Brain pericyte (primary cell): ENCODE results near the gene IQSEC1.

Experiments
- DNase-seq: peaks from one replicate; pipeline ENCODE4 v3.0.0-alpha.2; 2012; ENCODE audit warnings: low read depth, low spot score

IQSEC1 gene

GRCh38 chr3:12935861-12936830, 137.1 kb downstream of the IQSEC1 start:
- DNase-seq = no peak

- DNase-seq = no peak
These were observed 138.0 kb downstream of the IQSEC1 start for GRCh38 chr3:12935023-12935860.

GRCh38 chr3:12934431-12934830, 138.8 kb downstream of the IQSEC1 start:
- no peak for DNase-seq

GRCh38 chr3:12933901-12934300, 139.3 kb downstream of the IQSEC1 start:
- DNase-seq = no peak

- no peak for DNase-seq
These were observed 140.5 kb downstream of the IQSEC1 start for GRCh38 chr3:12932754-12933153.

- no peak for DNase-seq
These were observed 140.9 kb downstream of the IQSEC1 start for GRCh38 chr3:12932347-12932746.

GRCh38 chr3:12931273-12931905, 141.8 kb downstream of the IQSEC1 start:
- DNase-seq = no peak

DNA sequence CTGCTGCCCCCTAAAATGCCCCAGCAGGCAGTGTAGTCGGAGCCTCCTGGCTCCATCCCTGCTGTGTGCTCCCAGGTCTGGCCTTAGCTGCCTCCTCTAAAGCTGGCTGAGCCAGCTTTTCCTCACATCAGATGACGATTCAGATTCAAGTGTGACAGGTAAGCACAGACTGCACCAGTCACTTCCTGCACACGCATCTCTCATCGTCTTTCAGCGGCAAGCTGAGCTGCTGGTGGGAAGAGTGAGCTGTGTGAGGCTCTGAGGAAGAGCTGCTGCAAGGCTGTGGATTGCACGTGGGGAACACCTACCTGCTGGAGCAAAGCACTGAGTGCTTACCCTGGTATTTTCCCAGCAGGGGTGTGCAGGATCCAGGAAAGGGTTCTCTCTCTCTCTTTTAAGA, 143.4 kb downstream of the IQSEC1 start:
- DNase-seq = no peak

- DNase-seq = no peak
These were observed 146.6 kb downstream of the IQSEC1 start for GRCh38 chr3:12926660-12927059.

GRCh38 chr3:12925648-12926047, 147.6 kb downstream of the IQSEC1 start:
- DNase-seq = no peak

DNA sequence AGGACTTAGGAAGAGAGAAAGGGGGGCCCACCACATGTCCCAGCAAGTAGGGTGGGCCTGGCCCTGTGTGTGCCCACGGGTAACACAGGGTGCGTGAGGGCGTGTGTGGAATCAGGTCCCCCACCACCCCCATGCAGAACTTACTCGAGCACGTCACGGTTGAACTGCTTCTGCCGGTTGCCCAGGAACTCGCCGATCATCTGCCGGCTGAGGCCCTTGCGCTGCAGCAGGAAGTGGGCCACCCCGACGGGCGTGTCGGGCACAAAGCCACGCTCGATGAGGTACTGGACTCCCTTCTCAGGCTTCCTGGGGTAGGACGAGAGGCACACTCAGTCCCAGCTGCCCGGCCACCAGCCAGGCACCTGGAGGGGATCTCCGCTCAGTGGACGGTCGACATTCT, 148.8 kb downstream of the IQSEC1 start:
- no peak for DNase-seq

DNA sequence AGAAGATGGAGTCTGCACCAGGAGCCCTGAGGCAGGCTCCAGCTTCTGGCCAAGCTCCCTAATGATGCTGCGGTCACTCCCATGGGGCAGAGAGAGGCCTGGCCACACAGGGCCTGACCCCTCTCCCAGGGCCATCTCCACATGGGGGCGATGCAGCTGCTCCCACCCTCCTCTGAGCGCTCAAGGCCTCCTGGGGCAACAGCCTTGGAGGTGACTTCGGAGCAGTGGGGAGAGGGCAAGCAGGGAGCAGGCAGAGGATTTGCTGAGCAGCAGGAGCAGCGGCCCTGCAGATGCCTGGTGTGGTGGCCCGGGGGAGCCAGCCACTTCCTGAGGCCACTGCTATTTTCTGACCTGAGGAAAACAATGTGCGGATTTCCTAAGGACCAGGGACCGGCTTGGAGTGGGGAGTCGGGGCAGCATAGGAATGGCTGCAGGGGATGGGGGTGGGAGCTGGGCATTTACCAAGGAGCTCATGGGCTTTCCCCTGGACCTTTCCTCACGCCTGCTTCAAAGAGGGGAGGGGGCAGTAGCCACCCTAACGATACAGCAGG, 150.3 kb downstream of the IQSEC1 start:
- no peak for DNase-seq

GRCh38 chr3:12922306-12922705, 150.9 kb downstream of the IQSEC1 start:
- no peak for DNase-seq

DNA sequence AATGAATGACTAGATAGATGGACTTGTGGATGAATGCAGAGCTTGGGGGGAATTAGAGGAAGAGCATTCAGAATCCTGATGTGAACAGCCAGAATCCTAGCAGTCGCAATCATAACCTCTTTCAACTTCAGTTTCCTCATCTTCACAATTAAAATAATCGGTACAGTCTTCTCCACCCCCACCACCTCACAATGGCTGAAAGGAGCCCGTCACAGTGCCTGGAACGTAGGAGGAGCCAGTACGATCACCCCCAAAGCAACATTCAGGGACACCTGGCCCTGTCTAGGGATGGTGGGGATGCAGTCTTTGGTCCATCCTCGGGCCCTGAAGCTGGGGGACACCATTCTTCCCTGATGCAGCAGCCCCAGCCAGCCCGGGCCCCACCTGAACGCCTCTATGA, 151.5 kb downstream of the IQSEC1 start:
- DNase-seq = no peak

DNA sequence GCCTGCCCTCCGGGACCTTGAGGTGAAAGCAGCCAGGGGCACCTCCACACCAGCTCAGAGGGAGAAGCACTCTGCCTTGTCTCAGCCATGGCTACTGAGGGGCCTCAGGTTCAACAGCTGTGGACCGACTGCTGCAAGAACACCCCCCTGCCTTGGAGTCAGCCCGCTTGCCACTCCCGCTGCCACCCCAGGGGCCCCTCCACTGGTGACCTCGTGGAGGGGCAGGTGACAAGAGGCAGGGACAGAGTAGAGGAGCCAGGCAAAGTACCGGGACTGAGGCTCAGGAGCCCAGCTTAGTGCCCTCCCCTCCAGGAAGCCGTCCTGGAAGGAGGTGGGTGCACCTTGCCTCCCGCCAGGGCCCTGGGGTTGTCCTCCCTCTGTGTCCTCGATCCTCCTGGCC, 152.3 kb downstream of the IQSEC1 start:
- DNase-seq = no peak

DNA sequence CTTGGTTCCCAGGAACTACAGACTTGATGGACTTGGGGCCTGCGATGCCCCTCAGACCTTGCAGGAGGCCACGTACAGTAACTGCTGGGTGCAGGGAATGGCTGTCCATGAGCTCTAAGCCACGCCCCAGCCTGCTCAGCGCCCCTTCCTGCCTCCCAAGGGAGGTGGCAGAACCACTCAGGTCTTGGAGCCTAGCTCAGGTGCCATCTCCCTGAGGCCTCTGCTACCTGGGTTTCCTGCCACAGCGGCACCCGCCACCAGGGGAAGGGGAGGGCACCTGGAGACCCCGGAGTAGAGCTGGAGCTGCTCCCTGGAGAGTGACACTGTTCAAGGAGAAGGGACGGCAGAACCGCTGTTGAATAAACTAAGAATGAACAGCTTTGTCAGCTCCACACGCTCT, 154.0 kb downstream of the IQSEC1 start:
- no peak for DNase-seq

DNA sequence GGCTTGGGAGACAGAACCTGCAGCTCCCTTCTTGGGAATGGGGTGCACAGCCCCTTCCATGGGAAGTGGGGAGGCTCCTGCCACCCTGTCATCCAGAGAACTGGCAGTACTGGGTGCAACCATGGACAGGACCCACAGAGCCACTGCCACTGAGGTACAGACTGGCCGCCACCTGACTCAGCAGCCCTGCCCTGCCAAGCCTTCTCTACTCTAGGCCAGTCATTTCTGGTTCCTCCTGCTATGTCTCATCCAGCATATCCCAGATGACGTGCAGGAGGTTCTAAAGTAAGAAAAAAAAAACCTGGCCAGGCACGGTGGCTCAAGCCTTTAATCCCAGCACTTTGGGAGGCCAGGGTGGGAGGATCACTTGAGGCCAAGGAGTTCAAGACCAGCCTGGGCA, 155.0 kb downstream of the IQSEC1 start:
- no peak for DNase-seq

GRCh38 chr3:12916159-12916558, 157.1 kb downstream of the IQSEC1 start:
- DNase-seq = no peak

DNA sequence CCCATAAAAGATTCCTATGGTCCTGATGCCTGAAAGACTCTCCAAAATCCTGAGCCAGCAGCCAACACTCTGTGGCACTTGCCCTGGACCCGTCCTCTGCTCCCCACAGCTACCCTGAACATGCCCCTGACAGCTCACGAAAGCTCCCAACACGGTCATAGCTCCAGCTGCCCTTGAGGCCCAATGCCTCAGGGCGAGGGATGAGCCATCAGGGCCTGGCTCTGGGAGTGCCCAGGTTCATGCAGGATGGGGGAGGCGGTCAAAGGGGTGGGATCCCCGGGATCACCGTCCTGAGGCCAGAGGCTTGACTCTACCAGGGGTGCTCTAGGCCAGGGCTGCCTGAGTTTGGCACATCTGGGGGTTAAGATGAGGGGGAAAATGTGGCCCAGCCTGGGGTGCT, 159.1 kb downstream of the IQSEC1 start:
- DNase-seq = no peak

DNA sequence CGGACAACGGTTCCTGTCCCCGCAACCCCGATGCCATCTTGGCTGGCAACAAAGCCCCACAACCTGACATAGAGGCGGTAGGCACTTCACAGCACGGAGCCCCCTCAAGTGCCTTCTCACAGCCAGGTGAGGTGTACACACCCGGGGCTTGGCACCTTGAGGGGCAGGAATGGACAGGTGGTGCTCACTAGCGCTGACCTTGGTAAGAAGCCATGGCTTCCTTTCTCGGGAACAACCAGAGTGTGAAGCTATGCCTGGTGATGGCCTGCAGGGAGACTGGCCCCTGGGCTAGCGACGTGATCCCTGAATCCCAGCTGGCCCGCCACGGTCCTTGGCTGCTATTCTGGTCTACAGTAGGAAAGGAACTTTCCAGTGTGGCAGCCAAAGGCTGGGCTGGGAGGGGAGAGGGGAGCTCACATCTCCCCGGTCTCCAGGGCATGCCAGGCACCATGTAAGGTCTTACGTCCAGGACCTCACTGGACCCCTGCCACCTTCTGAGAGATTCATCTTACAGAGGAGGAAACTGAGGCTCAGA, 161.3 kb downstream of the IQSEC1 start:
- no peak for DNase-seq

DNA sequence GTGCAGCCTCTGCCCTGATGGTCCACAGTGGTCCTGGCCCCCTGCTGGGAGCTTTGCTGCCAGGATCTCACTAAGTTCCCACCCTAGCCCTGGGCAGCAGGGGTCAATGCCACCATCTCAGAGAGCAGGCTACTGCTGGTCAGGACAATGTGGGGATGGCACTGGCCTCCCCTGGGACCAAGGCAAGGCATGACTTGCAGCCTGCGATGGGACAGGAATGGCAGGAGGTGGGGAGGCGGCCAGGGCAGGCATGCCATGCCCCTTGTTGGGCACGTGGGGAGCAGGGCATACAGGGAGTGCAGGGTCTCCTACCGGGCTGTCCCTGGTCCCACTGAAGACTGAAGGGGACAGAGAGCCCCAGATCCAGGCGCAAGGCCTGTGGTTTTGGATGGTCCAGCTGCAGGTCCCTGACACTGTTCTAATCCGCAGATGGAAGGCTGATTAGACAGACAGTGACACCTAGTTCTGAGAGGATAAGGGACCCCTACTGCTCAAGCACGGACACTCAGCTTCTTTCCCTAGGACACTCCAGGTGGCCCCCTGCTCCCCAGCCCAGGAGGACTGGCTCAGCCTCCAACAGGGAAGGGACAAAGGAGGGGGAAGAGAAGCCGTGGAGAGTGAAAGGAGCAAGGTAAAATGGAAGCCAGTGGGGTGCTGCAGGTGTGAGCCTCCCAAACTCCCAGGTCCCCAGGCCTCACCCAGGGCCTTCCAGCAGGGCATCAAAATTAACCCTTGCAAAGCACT, 162.7 kb downstream of the IQSEC1 start:
- no peak for DNase-seq
